Liver (tissue), 3 donors: ENCODE results near the gene IL4.

ENCODE experiments used
- ATF3 ChIP-seq: IDR thresholded peaks from 2 replicates; pipeline ENCODE4 v1.6.1; 2016; ENCODE audit warnings: antibody characterized with exemption
- EGR1 ChIP-seq, 2 donors: IDR thresholded peaks; 2 replicates each; pipeline ENCODE4 v1.6.1; 2016 to 2018; ENCODE audit warnings: antibody characterized with exemption in 2 of 2, low read depth in 2 of 2
- FOXA1 ChIP-seq: IDR thresholded peaks from 2 replicates; pipeline ENCODE4 v1.6.1; 2016; ENCODE audit warnings: antibody characterized with exemption
- RAD21 ChIP-seq, 2 donors: IDR thresholded peaks; 2 replicates each; pipeline ENCODE4 v1.6.1; 2016; ENCODE audit warnings: antibody characterized with exemption in 2 of 2, mild to moderate bottlenecking in 2 of 2
- SP1 ChIP-seq: IDR thresholded peaks from 2 replicates; pipeline ENCODE4 v1.6.1; 2018; ENCODE audit warnings: antibody characterized with exemption, mild to moderate bottlenecking
- TF ChIP-seq, protein P1 (sequence below): fragments of 150-350 bp; IDR thresholded peaks from 2 replicates; pipeline ENCODE4 v1.5.1; 2017; ENCODE audit warnings: improper control_type of control experiment, low read depth, low read length; ENCODE audit not compliant: missing input control
- TF ChIP-seq, protein P2 (sequence below): IDR thresholded peaks from 2 replicates; pipeline ENCODE4 v1.6.1; 2016; ENCODE audit warnings: antibody characterized with exemption, mild to moderate bottlenecking
- donor health status: healthy.
- donor health status: healthy.

DNA sequence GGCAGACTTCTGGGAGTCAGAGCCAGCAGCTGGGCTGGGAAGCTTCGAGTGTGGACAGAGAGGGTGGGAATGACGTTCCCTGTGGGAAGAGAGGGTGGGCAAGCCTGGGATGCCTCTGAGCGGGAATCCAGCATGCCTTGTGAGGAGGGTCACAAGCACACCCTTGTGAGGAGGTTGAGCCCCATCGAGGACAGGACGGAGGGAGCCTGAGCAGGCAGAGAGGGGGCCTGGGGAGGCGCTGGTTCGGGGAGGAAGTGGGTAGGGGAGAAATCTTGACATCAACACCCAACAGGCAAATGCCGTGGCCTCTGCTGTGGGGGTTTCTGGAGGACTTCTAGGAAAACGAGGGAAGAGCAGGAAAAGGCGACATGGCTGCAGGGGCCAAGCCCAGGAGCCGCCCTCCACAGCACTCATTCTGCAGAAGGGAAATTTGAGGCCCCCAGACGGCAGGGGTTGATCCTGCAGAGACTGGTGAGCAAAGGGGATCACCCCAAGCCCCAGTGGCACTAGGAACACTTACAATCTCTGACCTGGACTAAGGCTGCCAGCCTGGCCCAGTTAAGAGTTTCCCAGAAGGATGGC lies 16.9 kb upstream of the IL4 start:
- TF ChIP-seq, protein P1, sequence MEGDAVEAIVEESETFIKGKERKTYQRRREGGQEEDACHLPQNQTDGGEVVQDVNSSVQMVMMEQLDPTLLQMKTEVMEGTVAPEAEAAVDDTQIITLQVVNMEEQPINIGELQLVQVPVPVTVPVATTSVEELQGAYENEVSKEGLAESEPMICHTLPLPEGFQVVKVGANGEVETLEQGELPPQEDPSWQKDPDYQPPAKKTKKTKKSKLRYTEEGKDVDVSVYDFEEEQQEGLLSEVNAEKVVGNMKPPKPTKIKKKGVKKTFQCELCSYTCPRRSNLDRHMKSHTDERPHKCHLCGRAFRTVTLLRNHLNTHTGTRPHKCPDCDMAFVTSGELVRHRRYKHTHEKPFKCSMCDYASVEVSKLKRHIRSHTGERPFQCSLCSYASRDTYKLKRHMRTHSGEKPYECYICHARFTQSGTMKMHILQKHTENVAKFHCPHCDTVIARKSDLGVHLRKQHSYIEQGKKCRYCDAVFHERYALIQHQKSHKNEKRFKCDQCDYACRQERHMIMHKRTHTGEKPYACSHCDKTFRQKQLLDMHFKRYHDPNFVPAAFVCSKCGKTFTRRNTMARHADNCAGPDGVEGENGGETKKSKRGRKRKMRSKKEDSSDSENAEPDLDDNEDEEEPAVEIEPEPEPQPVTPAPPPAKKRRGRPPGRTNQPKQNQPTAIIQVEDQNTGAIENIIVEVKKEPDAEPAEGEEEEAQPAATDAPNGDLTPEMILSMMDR = no peak
- TF ChIP-seq EGR1 (IDR thresholded peaks at IDR 0.05; ENCODE audit: low read depth in 2 of 2) (no peak), FOXA1 (no peak), RAD21 (IDR thresholded peaks at IDR 0.05) (no peak), ATF3 (no peak), SP1 (no peak)
- TF ChIP-seq, protein P2, sequence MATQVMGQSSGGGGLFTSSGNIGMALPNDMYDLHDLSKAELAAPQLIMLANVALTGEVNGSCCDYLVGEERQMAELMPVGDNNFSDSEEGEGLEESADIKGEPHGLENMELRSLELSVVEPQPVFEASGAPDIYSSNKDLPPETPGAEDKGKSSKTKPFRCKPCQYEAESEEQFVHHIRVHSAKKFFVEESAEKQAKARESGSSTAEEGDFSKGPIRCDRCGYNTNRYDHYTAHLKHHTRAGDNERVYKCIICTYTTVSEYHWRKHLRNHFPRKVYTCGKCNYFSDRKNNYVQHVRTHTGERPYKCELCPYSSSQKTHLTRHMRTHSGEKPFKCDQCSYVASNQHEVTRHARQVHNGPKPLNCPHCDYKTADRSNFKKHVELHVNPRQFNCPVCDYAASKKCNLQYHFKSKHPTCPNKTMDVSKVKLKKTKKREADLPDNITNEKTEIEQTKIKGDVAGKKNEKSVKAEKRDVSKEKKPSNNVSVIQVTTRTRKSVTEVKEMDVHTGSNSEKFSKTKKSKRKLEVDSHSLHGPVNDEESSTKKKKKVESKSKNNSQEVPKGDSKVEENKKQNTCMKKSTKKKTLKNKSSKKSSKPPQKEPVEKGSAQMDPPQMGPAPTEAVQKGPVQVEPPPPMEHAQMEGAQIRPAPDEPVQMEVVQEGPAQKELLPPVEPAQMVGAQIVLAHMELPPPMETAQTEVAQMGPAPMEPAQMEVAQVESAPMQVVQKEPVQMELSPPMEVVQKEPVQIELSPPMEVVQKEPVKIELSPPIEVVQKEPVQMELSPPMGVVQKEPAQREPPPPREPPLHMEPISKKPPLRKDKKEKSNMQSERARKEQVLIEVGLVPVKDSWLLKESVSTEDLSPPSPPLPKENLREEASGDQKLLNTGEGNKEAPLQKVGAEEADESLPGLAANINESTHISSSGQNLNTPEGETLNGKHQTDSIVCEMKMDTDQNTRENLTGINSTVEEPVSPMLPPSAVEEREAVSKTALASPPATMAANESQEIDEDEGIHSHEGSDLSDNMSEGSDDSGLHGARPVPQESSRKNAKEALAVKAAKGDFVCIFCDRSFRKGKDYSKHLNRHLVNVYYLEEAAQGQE = no peak
